Endodermal cell (in vitro differentiated cells): ENCODE measurements around the gene PXDN. TPM values are rescaled to one million over a fixed set of nuclear protein-coding genes. Genes with fewer than 3 reads are reported as not detected.

ENCODE experiments used
- DNase-seq: peaks from one replicate; pipeline ENCODE4 v3.0.0-alpha.2; 2017
- H3K27ac ChIP-seq: 2 replicates; pipeline ENCODE4 v1.5.1; 2013; ENCODE audit warnings: mild to moderate bottlenecking, low read depth, low read length, moderate library complexity
- H3K27me3 ChIP-seq: 2 replicates; pipeline ENCODE4 v1.6.1; 2013; ENCODE audit warnings: mild to moderate bottlenecking, low read length, moderate library complexity; ENCODE audit not compliant: insufficient read depth, control insufficient read depth, poor library complexity, severe bottlenecking
- H3K36me3 ChIP-seq: 2 replicates; pipeline ENCODE4 v1.7.0; 2013; ENCODE audit warnings: mild to moderate bottlenecking, low read length, moderate library complexity; ENCODE audit not compliant: control insufficient read depth, insufficient read depth
- H3K4me1 ChIP-seq: one replicate; pipeline ENCODE4 v1.7.0; 2013; ENCODE audit warnings: low read length; ENCODE audit not compliant: control insufficient read depth, insufficient read depth
- H3K4me3 ChIP-seq: 2 replicates; pipeline ENCODE4 v1.5.1; 2013; ENCODE audit warnings: mild to moderate bottlenecking, low read length, moderate library complexity
- H3K9ac ChIP-seq: 2 replicates; pipeline ENCODE4 v1.6.1; 2013; ENCODE audit warnings: mild to moderate bottlenecking, low read length, moderate library complexity; ENCODE audit not compliant: poor library complexity, severe bottlenecking; ENCODE audit errors: extremely low read depth
- H3K9me3 ChIP-seq: 2 replicates; pipeline ENCODE4 v1.6.1; 2013; ENCODE audit warnings: mild to moderate bottlenecking, low read length, moderate library complexity; ENCODE audit not compliant: control insufficient read depth
- H3K27ac Mint-ChIP-seq: 2 replicates; pipeline ENCODE4 v1.8.0; 2020; ENCODE audit warnings: mixed read lengths
- H3K27me3 Mint-ChIP-seq: 2 replicates; pipeline ENCODE4 v1.8.0; 2021; ENCODE audit warnings: mild to moderate bottlenecking, mixed read lengths; ENCODE audit not compliant: insufficient read depth
- H3K36me3 Mint-ChIP-seq: 2 replicates; pipeline ENCODE4 v1.8.0; 2020; ENCODE audit warnings: low read depth, mixed read lengths
- H3K4me1 Mint-ChIP-seq: 2 replicates; pipeline ENCODE4 v1.8.0; 2020; ENCODE audit warnings: mixed read lengths
- H3K4me3 Mint-ChIP-seq: 2 replicates; pipeline ENCODE4 v1.8.0; 2020; ENCODE audit warnings: mild to moderate bottlenecking, moderate library complexity, mixed read lengths
- H3K9me3 Mint-ChIP-seq: 2 replicates; pipeline ENCODE4 v1.8.0; 2020; ENCODE audit warnings: mild to moderate bottlenecking, mixed read lengths
- WGBS, 2 experiments: methylation state at CpG; one replicate each; pipeline versions ENCODE4 v1.1.5 to v1.1.7; 2013; ENCODE audit warnings: missing lambda C conversion rate in 2 of 2, mixed read lengths in 1 of 2; ENCODE audit not compliant: insufficient coverage in 1 of 2, insufficient read length in 1 of 2; 5-methylcytosine and 5-hydroxymethylcytosine counted together
- total RNA-seq, 2 donors: library from RNA; stranded (reverse); fragmentation: NEBNext Ultra II Directional in 1 of 2; extraction: Animal tissue kit (Norgen Biotek cat#: 25700) in 1 of 2; gene quantifications; 2 replicates in 1 of 2; 3 replicates in 1 of 2; pipeline ENCODE4 v1.2.1, GENCODE V29; 2021
- TF ChIP-seq, protein P1 (sequence below): fragments of 200-600 bp; sonication (generic); conservative IDR thresholded peaks from 2 replicates; pipeline ENCODE4 v1.5.0; 2021; ENCODE audit warnings: antibody characterized with exemption, mild to moderate bottlenecking

Gene PXDN
- total RNA-seq, 2 donors from 2014 or later: 212 to 247 TPM

DNA sequence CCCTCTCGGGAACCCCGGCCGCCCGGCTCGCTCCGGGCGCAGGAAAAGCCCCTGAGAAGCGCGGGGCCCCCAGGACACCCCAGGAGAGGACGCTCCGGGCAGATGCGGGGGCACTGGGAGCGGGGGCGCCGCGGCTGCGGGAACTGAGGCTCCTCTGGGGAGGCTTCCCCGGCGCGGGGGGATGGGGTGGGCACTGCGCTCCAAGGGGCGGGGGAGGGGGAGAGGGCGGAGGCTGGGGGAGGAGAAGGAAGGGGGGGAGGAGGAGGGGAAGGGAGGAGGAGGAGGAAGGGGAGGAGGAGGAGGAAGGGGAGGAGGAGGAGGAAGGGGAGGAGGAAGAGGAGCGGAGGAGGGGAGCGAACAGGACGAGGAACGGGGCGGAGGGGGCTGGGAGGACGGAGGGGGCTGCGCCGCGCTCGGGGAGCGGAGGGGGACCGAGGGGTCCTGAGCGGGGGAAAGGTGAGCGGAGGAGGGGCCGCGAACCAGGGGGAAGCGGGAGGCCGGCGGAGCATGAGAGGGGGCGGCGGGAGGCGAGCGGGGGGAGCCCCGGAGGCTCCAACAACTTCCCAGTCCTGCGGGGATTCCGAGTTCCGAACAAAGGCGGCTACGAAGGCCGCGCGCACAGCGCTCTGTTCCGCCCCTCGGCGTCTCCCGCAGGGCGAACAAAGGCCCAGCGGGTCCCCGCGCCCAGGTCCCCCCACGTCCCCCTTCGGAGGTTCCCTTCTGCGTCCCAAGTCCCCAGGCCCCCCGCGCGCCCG is 742 bp downstream of the PXDN start:
- WGBS, 2 experiments: 0% methylated on average over 65 of the region's 71 CpGs; no CpG with 5 or more reads in 1 of the 2 experiments
- peaks cover 19% of the 10 kb centered on the region for H3K4me1 Mint-ChIP-seq
- peak; percentile 82 for DNase-seq
- H3K9me3 ChIP-seq: no peaks in the 10 kb centered on the region
- peaks cover 16% of the 10 kb centered on the region for H3K36me3 Mint-ChIP-seq
- H3K4me3 ChIP-seq: peak overlapping the region; percentile 84
- H3K4me3 Mint-ChIP-seq: peak overlapping the region; percentile 89
- no peaks in the 10 kb centered on the region for H3K27me3 ChIP-seq
- peak overlapping the region; percentile 75 for H3K9ac ChIP-seq
- TF ChIP-seq, protein P1, sequence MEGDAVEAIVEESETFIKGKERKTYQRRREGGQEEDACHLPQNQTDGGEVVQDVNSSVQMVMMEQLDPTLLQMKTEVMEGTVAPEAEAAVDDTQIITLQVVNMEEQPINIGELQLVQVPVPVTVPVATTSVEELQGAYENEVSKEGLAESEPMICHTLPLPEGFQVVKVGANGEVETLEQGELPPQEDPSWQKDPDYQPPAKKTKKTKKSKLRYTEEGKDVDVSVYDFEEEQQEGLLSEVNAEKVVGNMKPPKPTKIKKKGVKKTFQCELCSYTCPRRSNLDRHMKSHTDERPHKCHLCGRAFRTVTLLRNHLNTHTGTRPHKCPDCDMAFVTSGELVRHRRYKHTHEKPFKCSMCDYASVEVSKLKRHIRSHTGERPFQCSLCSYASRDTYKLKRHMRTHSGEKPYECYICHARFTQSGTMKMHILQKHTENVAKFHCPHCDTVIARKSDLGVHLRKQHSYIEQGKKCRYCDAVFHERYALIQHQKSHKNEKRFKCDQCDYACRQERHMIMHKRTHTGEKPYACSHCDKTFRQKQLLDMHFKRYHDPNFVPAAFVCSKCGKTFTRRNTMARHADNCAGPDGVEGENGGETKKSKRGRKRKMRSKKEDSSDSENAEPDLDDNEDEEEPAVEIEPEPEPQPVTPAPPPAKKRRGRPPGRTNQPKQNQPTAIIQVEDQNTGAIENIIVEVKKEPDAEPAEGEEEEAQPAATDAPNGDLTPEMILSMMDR: no peak
- peaks cover 3% of the 10 kb centered on the region for H3K4me1 ChIP-seq
- H3K36me3 ChIP-seq: peaks cover 20% of the 10 kb centered on the region
- no peaks in the 10 kb centered on the region for H3K9me3 Mint-ChIP-seq
- H3K27me3 Mint-ChIP-seq: peaks cover 36% of the 10 kb centered on the region
- peak overlapping the region; percentile 76 for H3K27ac Mint-ChIP-seq
- H3K27ac ChIP-seq: peak overlapping the region; percentile 90

DNA sequence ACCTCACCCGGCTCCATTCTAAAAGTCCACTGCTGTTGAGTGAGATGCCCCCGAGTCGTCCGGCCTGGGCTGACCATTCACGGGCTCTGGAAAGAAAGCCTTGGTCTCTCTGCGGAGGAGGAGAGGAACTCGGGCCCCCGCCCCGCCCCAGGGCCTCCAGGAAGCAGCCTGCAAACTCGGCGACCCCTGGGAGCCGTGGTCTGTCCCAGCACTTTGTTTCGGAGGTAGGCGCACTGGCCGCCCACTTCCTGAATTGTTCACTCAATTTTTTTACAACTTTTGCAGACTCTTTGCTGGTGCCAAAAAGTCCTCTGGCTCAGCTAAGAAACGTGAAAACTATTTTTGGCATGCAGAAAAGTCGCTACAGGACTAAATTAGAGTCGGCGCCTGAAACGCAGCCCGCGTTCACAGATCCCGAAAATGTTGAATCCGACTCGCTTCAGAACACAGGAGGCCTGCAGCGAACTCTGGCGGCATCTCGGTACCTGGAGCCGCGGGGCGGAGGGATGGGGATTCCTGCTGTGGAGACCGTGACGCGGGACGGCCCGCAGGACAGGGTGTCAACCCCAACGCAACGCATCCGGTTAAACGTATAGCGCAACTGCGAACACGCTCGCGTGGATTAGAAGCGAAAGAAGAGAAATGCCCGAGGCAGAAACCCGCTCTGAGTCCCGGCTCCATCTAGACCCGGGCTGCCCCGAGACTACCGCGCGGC is 1.5 kb downstream of the PXDN start:
- Histone ChIP-seq H3K27me3 (no peaks in the 10 kb centered on the region), H3K9ac (peak overlapping the region; percentile 75), H3K4me3 (peak overlapping the region; percentile 84), H3K4me1 (peaks cover 3% of the 10 kb centered on the region), H3K9me3 (no peaks in the 10 kb centered on the region), H3K36me3 (peaks cover 20% of the 10 kb centered on the region), H3K27ac (peak overlapping the region; percentile 84)
- peaks cover 19% of the 10 kb centered on the region for H3K4me1 Mint-ChIP-seq
- peak overlapping the region; percentile 97 for H3K27ac Mint-ChIP-seq
- peaks cover 29% of the 10 kb centered on the region for H3K27me3 Mint-ChIP-seq
- peak overlapping the region; percentile 89 for H3K4me3 Mint-ChIP-seq
- peaks cover 16% of the 10 kb centered on the region for H3K36me3 Mint-ChIP-seq
- WGBS, 2 experiments: 3 to 4% methylated on average over 48 to 54 of the region's 54 CpGs
- peak; percentile 90 for DNase-seq
- no peaks in the 10 kb centered on the region for H3K9me3 Mint-ChIP-seq
- TF ChIP-seq, protein P1: peak; percentile 72

- peak overlapping the region; percentile 89 for H3K4me3 Mint-ChIP-seq
- no peaks in the 10 kb centered on the region for H3K27me3 ChIP-seq
- no peak overlapping the region for H3K27ac Mint-ChIP-seq
- peaks cover 16% of the 10 kb centered on the region for H3K36me3 Mint-ChIP-seq
- peaks cover 3% of the 10 kb centered on the region for H3K4me1 ChIP-seq
- peak overlapping the region; percentile 84 for H3K4me3 ChIP-seq
- peaks cover 20% of the 10 kb centered on the region for H3K36me3 ChIP-seq
- peaks cover 23% of the 10 kb centered on the region for H3K27me3 Mint-ChIP-seq
- TF ChIP-seq, protein P1: no peak
- H3K4me1 Mint-ChIP-seq: peaks cover 20% of the 10 kb centered on the region
- H3K9ac ChIP-seq: peak overlapping the region; percentile 75
- H3K27ac ChIP-seq: no peak overlapping the region
- H3K9me3 Mint-ChIP-seq: no peaks in the 10 kb centered on the region
- no peaks in the 10 kb centered on the region for H3K9me3 ChIP-seq
- WGBS, 2 experiments: 84% methylated on average over 13 of the region's 13 CpGs
- no peak for DNase-seq
These were observed 2.0 kb downstream of the PXDN start for GRCh38 chr2:1742301-1742680.
